Calu3 (cell line): ENCODE data around the gene PIGU. TPM values are rescaled to one million over a fixed set of nuclear protein-coding genes. Genes with fewer than 3 reads are reported as not detected.

Experiments used
- BruUV-seq: library from RNA; stranded (reverse); fragments of 400-500 nt; replicated peaks from 2 replicates; lab custom pipeline; 2021; lab: Mats Ljungman, UMichigan
- CTCF ChIA-PET: fragments of 300-600 bp; sonication (Branson Sonifier 250); formaldehyde crosslinking; loops from one replicate; lab custom pipeline; 2022; ENCODE audit warnings: antibody characterized with exemption; lab: Charles Lee
- DNase-seq: peaks from one replicate; pipeline ENCODE4 v3.0.0; 2022
- H3K27ac Mint-ChIP-seq: one replicate; pipeline ENCODE4 v1.8.0; 2022; ENCODE audit warnings: mixed read lengths; ENCODE audit not compliant: unreplicated experiment
- H3K27me3 Mint-ChIP-seq: one replicate; pipeline ENCODE4 v1.8.0; 2022; ENCODE audit warnings: mixed read lengths; ENCODE audit not compliant: unreplicated experiment
- H3K36me3 Mint-ChIP-seq: one replicate; pipeline ENCODE4 v1.8.0; 2022; ENCODE audit warnings: mild to moderate bottlenecking, moderate library complexity, mixed read lengths; ENCODE audit not compliant: insufficient read depth, unreplicated experiment
- H3K4me1 Mint-ChIP-seq: one replicate; pipeline ENCODE4 v1.8.0; 2022; ENCODE audit warnings: mild to moderate bottlenecking, low read depth, mixed read lengths; ENCODE audit not compliant: unreplicated experiment
- H3K4me3 Mint-ChIP-seq: one replicate; pipeline ENCODE4 v1.8.0; 2022; ENCODE audit warnings: mild to moderate bottlenecking, low read depth, moderate library complexity, mixed read lengths; ENCODE audit not compliant: unreplicated experiment
- H3K9me3 Mint-ChIP-seq: one replicate; pipeline ENCODE4 v1.8.0; 2022; ENCODE audit warnings: low read depth, mixed read lengths; ENCODE audit not compliant: unreplicated experiment
- CTCF ChIP-seq: fragments of 200-600 bp; IDR thresholded peaks from one replicate; pipeline ENCODE4 v1.8.0; 2022; ENCODE audit warnings: antibody characterized with exemption; ENCODE audit not compliant: unreplicated experiment
- intact Hi-C: fragments of 100-400 bp; cut with micrococcal nuclease; formaldehyde crosslinking; loops from one replicate; pipeline ENCODE4 v1.10.0; 2022; ENCODE audit not compliant: unreplicated experiment
- total RNA-seq: library from RNA; stranded (reverse); gene quantifications from 2 replicates; pipeline ENCODE4 v1.2.3, GENCODE V29; 2022

PIGU gene
- total RNA-seq, 1 experiment from 2014 or later: 42.8 TPM

GRCh38 chr20:34644345-34644744 lies 32.5 kb downstream of the PIGU start:
- Mint-ChIP-seq H3K4me1 (peaks cover 27% of the 10 kb centered on the region), H3K4me3 (no peak overlapping the region), H3K9me3 (no peaks in the 10 kb centered on the region), H3K27me3 (no peaks in the 10 kb centered on the region), H3K27ac (no peak overlapping the region), H3K36me3 (no peaks in the 10 kb centered on the region)
- intact Hi-C loops: no loop called here
- CTCF ChIA-PET: interaction anchor here (0.5 to 1.2 kb wide), 2 partner anchors 125 to 283 kb away, joined by 3 to 4 read pairs; no protein-coding TSS in a partner anchor
- BruUV-seq: no TSS peak
- no peak for TF ChIP-seq CTCF
- DNase-seq: no peak

- BruUV-seq: no TSS peak
Observed at GRCh38 chr20:34643928-34644327, 33.0 kb downstream of the PIGU start.

GRCh38 chr20:34642009-34642408 lies 34.9 kb downstream of the PIGU start:
- Mint-ChIP-seq H3K36me3 (peaks cover 6% of the 10 kb centered on the region), H3K27ac (no peak overlapping the region), H3K4me1 (peaks cover 12% of the 10 kb centered on the region), H3K27me3 (no peaks in the 10 kb centered on the region), H3K4me3 (no peak overlapping the region), H3K9me3 (no peaks in the 10 kb centered on the region)
- CTCF ChIA-PET: no interaction called here
- DNase-seq: no peak
- intact Hi-C loops: no loop called here
- no peak for TF ChIP-seq CTCF
- BruUV-seq: no TSS peak

More at GRCh38 chr20:34643928-34644327, 33.0 kb downstream of the PIGU start:
- Mint-ChIP-seq H3K4me3 (no peak overlapping the region), H3K4me1 (peaks cover 27% of the 10 kb centered on the region), H3K27me3 (no peaks in the 10 kb centered on the region), H3K9me3 (no peaks in the 10 kb centered on the region), H3K27ac (no peak overlapping the region), H3K36me3 (no peaks in the 10 kb centered on the region)
- CTCF ChIA-PET: interaction anchor here (0.5 to 1.2 kb wide), 3 partner anchors 9 to 282 kb away, joined by 3 to 4 read pairs (median 4); no protein-coding TSS in a partner anchor
- no peak for DNase-seq
- intact Hi-C loops: no loop called here
- TF ChIP-seq CTCF: no peak

GRCh38 chr20:34639755-34640222 lies 37.1 kb downstream of the PIGU start:
- no peaks in the 10 kb centered on the region for H3K9me3 Mint-ChIP-seq
- BruUV-seq: no TSS peak
- no peak overlapping the region for H3K4me3 Mint-ChIP-seq
- intact Hi-C loops: no loop called here
- peaks cover 14% of the 10 kb centered on the region for H3K4me1 Mint-ChIP-seq
- no peaks in the 10 kb centered on the region for H3K27me3 Mint-ChIP-seq
- no peak overlapping the region for H3K27ac Mint-ChIP-seq
- CTCF ChIA-PET: interaction anchor here (0.7 kb wide), 1 partner anchor 750 kb away, joined by 3 read pairs; no protein-coding TSS in a partner anchor
- peak; percentile 44 for DNase-seq
- peaks cover 20% of the 10 kb centered on the region for H3K36me3 Mint-ChIP-seq
- no peak for TF ChIP-seq CTCF
